Activated CD4-positive, alpha-beta T cell treated with anti-CD3 and anti-CD28 coated beads, Interleukin-2, amount 10 ng/mL, durations not matched to agents 24 days and 14 days (primary cell): ENCODE data around the gene RNF223. TPM values are rescaled to one million over a fixed set of nuclear protein-coding genes. Genes with fewer than 3 reads are reported as not detected.

Source experiments
- DNase-seq: peaks from one replicate; pipeline ENCODE4 v3.0.0; 2022
- H3K27ac Mint-ChIP-seq: one replicate; pipeline ENCODE4 v1.8.0; 2022; ENCODE audit warnings: mild to moderate bottlenecking, mixed read lengths
- H3K27me3 Mint-ChIP-seq: one replicate; pipeline ENCODE4 v1.8.0; 2022; ENCODE audit warnings: mixed read lengths
- H3K36me3 Mint-ChIP-seq: one replicate; pipeline ENCODE4 v1.8.0; 2022; ENCODE audit warnings: low read depth, mild to moderate bottlenecking, mixed read lengths
- H3K4me1 Mint-ChIP-seq: one replicate; pipeline ENCODE4 v1.8.0; 2021; ENCODE audit warnings: mixed read lengths
- H3K4me3 Mint-ChIP-seq: one replicate; pipeline ENCODE4 v1.8.0; 2022; ENCODE audit warnings: mild to moderate bottlenecking, moderate library complexity, mixed read lengths
- H3K9me3 Mint-ChIP-seq: one replicate; pipeline ENCODE4 v1.8.0; 2021; ENCODE audit warnings: mixed read lengths
- intact Hi-C: fragments of 100-400 bp; cut with micrococcal nuclease; formaldehyde crosslinking; loops from one replicate; pipeline ENCODE4 v1.15.1; 2023
- total RNA-seq: library from RNA; stranded (reverse); gene quantifications from 2 replicates; pipeline ENCODE4 v1.2.3, GENCODE V29; 2022

Gene RNF223
- total RNA-seq, 1 donor from 2014 or later = not detected

DNA sequence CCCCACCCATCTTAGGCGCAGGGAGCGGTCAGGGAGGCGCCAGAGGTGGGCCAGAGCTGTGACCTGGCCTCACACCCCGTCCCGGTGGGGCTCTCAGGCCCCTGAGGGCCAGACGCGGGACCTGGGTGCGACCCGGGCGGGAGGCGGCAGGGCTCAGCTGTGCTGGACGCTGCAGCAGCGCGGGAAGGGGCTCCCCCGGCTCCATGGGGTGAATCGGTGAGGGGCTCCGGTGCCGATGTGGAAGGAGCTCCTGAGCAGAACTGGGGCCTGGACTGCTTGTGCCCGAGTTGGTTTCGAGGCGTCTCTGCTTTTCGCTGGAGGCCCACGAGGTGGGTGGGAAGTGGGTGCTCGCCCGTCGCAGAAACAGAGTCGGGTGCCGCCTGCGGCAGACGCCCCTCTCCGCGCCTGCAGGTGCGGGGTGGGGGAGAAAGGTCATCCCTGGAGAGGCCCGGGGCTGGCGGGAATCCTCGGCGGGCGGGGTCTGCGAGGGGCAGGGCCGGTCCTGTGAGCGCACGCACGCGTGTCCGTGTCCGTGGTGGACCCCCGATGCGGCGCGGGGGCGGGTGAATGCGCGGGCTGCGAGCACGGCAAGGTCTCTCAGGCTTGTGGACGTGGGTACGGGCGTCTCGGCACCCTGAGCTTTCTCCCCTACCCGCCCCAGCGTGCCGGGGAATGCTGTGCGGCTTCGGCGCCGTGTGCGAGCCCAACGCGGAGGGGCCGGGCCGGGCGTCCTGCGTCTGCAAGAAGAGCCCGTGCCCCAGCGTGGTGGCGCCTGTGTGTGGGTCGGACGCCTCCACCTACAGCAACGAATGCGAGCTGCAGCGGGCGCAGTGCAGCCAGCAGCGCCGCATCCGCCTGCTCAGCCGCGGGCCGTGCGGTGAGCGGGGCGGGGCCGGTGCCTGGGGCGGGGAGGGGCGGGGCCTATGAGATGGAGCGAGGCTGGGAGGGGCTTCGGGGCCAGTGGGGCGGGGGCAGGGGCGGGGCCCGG is 33.8 kb downstream of the RNF223 start:
- Mint-ChIP-seq H3K9me3 (no peaks in the 10 kb centered on the region), H3K27me3 (peaks cover 20% of the 10 kb centered on the region), H3K4me3 (peak overlapping the region; percentile 73), H3K36me3 (no peaks in the 10 kb centered on the region), H3K4me1 (peaks cover 13% of the 10 kb centered on the region), H3K27ac (peak overlapping the region; percentile 39)
- intact Hi-C loops = loop anchor here (2.0 kb wide), 1 partner anchor 19 kb away; no protein-coding TSS in a partner anchor
- DNase-seq = peak; percentile 94

DNA sequence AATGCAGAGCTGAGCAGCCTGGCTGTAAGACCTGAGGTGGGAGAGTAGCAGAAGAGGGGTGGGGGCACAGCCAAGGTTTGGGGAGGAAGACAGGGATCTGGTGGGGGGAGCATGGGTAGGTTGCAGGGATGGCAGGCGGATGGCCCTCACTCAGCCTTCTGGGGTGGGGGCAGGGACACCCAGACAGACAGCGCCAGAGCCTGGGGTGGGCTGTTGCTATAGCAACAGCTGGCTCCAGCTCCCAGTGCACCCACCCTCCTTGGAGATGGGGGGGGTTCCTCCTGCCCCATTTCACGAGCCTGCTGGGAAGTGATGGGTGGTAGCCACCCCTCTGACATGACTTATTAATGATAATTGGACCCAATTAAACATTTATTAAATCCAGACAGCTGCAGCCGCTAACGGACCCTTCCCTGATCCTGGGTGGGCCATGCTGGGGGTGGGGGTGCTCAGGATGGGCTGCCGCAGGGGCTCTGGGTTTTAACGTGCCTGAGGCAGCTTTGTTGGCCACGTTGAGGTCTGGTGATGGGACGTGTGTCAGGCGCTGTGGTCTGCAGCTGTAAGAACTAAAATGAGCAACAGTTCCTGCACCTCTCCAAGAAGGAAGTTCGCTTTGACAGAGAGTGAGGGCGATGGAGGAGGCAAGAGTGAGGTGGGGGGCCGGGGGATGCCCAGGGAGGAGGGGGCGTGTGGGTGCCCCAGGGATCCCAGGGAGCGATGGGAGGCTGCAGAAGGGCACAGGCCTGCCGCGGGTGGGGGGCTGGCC is 34.8 kb downstream of the RNF223 start:
- DNase-seq = peak; percentile 67
- Mint-ChIP-seq H3K9me3 (no peaks in the 10 kb centered on the region), H3K27ac (peak overlapping the region; percentile 39), H3K27me3 (peaks cover 22% of the 10 kb centered on the region), H3K4me3 (peak overlapping the region; percentile 73), H3K4me1 (peaks cover 13% of the 10 kb centered on the region), H3K36me3 (no peaks in the 10 kb centered on the region)
- intact Hi-C loops = loop anchor here (10.0 kb wide), 1 partner anchor 165 kb away; the partner anchor contains the start of gene TNFRSF18

DNA sequence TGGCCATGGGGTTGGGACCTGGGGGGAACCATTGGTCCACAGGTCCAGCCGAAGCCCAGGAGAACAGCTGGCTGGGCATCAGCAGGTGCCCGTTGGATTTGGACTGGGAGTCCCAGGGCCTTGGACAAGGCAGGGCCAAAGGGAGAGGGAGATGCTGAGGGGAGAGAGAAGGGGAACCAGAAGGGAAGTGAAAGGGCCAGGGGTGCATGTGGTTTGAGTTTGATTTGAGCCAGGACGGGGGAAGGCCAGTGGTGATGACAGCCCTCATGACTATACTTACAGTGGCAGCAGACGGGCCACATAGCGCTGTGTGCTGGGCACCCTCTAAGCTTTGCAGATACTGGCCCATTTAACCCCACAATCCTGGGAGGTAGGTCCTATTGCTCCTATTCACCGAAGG is 35.4 kb downstream of the RNF223 start:
- no peak overlapping the region for H3K27ac Mint-ChIP-seq
- no peaks in the 10 kb centered on the region for H3K36me3 Mint-ChIP-seq
- no peak for DNase-seq
- H3K27me3 Mint-ChIP-seq = peaks cover 22% of the 10 kb centered on the region
- intact Hi-C loops = loop anchor here (10.0 kb wide), 1 partner anchor 166 kb away; the partner anchor contains the start of gene TNFRSF18
- H3K4me3 Mint-ChIP-seq = peak overlapping the region; percentile 73
- H3K4me1 Mint-ChIP-seq = peaks cover 13% of the 10 kb centered on the region
- no peaks in the 10 kb centered on the region for H3K9me3 Mint-ChIP-seq

DNA sequence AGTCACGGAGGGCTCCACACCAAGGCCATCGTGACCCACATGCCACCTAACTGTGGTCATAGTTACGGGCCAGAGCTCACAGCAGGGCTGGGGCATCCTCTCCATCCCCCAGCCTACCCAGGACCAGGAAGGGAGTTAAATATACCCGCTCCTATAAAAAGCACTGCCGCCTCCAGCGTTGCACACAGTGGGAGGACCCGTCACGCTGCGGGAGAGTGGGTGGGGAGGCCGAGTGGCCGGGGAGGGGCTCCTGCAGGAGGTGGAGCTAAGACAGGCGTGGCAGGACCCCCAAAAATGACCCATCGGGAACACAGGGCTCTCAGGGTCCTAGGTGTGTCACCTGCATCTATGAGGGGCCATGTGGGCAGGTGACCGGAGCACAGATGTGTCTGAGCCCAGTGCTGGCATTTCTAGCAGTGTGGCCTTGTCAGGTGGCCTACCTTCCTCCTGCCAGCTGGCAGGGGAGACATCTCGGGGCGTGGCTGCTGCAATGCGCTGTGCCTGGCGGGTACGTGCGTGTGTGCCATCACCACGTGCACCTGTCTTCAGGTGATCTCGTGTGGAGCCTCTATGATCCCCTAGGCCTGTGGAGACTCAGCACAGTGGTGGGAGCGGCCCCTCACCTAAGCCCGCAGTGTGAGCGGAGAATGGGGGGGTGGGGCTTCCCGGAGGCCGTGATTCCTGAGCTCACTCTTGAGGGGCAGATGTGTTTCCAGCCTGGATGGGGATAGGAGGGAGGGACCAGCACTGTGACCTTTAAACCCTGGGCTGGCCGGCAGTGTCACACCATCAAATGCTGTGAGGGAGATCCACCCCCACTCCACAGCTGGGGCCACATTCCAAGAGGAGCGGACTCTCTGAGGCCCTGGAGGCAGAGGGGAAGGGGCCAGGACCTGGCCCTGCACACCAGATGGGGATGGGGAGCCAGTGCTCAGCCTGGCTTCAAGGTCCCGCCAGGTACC is 36.5 kb downstream of the RNF223 start:
- no peaks in the 10 kb centered on the region for H3K36me3 Mint-ChIP-seq
- intact Hi-C loops = loop anchor here (10.0 kb wide), 1 partner anchor 167 kb away; the partner anchor contains the start of gene TNFRSF18
- H3K4me3 Mint-ChIP-seq = no peak overlapping the region

DNA sequence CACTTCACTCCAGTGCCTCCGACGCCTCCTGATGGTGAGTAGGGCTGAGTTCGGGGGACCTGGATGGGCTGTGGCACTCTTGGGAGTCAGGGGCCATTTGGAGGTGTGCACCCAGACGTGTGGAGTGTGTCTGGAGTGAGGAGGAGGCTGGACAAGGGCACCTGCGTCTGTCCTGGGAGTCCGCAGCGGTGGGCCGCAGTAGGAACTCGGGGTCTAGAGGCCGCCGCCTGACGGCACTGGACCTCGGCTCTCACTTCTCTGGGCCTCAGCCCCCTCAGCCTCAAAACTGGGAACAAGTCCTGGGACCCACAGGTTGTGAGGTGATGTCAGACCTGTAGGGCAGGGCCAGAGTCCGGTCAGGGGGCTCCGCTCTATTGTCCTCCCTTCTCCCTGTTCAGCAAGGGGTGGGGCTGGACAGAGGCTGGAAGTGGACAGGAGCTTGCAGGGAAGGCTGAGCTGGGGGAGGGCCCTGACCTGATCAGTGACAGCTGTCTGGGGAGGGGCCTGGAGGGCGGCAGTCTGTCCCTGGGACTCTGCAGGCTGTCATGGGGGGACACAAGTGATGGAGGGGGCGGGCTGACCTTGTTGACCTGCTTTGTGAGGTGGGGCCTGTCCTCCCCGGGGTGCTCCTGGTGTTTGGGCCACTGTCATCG is 38.7 kb downstream of the RNF223 start:
- peaks cover 24% of the 10 kb centered on the region for H3K27me3 Mint-ChIP-seq
- no peak overlapping the region for H3K4me3 Mint-ChIP-seq
- no peaks in the 10 kb centered on the region for H3K9me3 Mint-ChIP-seq
- H3K36me3 Mint-ChIP-seq = no peaks in the 10 kb centered on the region
- no peak for DNase-seq
- H3K27ac Mint-ChIP-seq = no peak overlapping the region
- intact Hi-C loops = loop anchor here (10.0 kb wide), 1 partner anchor 169 kb away; the partner anchor contains the start of gene TNFRSF18
- H3K4me1 Mint-ChIP-seq = peaks cover 19% of the 10 kb centered on the region

More for the DNA sequence above, 36.5 kb downstream of the RNF223 start:
- no peak for DNase-seq
- Mint-ChIP-seq H3K9me3 (no peaks in the 10 kb centered on the region), H3K4me1 (peaks cover 13% of the 10 kb centered on the region), H3K27ac (no peak overlapping the region), H3K27me3 (peaks cover 22% of the 10 kb centered on the region)

DNA sequence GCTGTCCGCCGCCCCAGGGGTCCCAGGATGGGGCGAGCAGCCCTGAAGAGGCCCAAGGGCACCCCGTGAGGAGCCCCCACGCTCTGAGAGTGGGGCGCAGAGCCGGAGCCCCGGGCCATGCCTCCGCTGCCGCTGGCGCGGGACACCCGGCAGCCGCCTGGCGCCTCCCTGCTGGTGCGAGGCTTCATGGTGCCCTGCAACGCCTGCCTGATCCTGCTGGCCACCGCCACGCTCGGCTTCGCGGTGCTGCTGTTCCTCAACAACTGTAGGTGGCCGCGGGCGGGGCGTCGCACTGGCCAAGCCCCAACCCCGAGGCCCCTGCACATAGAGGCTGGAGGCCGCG is 39.7 kb downstream of the RNF223 start:
- Mint-ChIP-seq H3K27me3 (peaks cover 20% of the 10 kb centered on the region), H3K36me3 (no peaks in the 10 kb centered on the region), H3K27ac (peak overlapping the region; percentile 53), H3K9me3 (no peaks in the 10 kb centered on the region), H3K4me3 (peak overlapping the region; percentile 66), H3K4me1 (peaks cover 14% of the 10 kb centered on the region)
- DNase-seq = peak; percentile 67
- intact Hi-C loops = loop anchor here (5.0 to 10.0 kb wide), 2 partner anchors 170 to 258 kb away; partner anchors contain the start of gene TNFRSF18

DNA sequence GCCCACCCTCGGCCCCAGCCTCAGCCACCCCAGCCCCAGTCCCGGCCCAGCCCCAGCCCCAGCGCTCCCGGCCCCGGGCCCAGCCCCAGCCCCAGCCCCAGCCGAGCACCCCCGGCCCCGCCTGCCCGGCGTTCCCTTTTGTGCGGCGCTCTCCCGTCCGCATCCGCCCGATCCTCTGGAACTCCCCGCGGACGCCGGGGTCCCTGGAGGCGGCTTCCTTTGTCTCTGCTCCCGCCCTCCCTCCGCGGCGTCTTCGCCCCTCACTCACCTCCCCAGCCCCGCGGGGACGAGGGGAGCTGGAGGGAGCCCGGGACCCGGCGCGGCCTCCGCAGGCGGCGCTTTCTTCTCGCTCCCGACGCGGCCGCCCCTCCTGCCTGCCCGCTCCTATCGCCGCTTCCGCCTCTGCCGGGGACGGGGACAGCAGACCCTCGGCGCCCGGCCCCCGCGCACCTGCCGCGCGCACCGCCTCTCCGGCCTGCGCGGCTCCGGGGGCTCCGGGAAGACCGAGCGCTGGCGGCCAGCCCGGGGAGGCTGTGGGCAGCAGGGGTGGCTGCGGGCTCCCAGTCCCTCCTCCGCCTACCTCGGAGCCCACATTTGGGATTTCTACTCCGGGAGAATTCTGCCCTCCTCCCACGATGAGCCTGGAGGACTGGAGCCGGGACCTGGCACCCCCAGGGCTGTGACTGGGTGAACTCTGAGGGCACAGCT is 40.2 kb downstream of the RNF223 start:
- intact Hi-C loops = loop anchor here (1.0 to 10.0 kb wide), 4 partner anchors 25 to 258 kb away; partner anchors contain the start of genes C1orf159 and TNFRSF18
- Mint-ChIP-seq H3K9me3 (no peaks in the 10 kb centered on the region), H3K4me3 (peak overlapping the region; percentile 66), H3K36me3 (no peaks in the 10 kb centered on the region), H3K27me3 (peaks cover 17% of the 10 kb centered on the region), H3K27ac (peak overlapping the region; percentile 53), H3K4me1 (peaks cover 9% of the 10 kb centered on the region)
- peak; percentile 73 for DNase-seq

DNA sequence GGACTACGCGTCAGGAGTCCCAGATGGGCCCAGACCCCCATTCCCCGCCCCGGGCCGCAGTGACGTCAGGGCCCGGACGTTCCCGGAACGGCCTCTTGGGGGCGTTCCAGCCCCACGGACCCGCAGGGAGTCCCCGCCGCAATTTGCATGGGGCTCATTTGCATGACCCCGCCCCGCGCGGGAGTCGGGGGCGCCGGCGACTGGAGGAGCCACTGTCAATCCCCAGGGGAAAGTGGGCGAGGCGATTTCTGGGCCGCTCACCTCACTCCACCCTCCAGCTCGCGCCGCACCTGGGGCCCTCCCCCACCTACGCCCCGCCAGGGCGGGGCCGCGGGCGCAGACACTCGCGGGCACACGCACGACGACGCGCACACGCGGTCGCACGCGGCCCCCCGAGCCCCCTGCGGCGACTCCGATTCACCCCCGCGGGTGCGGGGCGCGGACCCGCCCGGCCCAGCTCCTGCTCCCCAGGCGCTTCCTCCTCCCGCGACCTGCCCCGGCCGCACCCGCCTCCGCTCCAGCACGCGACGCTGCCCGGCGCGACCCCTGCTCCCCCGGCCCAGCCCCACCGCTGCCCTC is 41.0 kb downstream of the RNF223 start:
- H3K9me3 Mint-ChIP-seq = no peaks in the 10 kb centered on the region
- no peak overlapping the region for H3K27ac Mint-ChIP-seq
- H3K27me3 Mint-ChIP-seq = peaks cover 11% of the 10 kb centered on the region
- DNase-seq = peak; percentile 97
- no peaks in the 10 kb centered on the region for H3K36me3 Mint-ChIP-seq
- peaks cover 5% of the 10 kb centered on the region for H3K4me1 Mint-ChIP-seq
- intact Hi-C loops = loop anchor here (1.0 to 10.0 kb wide), 4 partner anchors 26 to 259 kb away; partner anchors contain the start of genes C1orf159 and TNFRSF18
- H3K4me3 Mint-ChIP-seq = peak overlapping the region; percentile 51

DNA sequence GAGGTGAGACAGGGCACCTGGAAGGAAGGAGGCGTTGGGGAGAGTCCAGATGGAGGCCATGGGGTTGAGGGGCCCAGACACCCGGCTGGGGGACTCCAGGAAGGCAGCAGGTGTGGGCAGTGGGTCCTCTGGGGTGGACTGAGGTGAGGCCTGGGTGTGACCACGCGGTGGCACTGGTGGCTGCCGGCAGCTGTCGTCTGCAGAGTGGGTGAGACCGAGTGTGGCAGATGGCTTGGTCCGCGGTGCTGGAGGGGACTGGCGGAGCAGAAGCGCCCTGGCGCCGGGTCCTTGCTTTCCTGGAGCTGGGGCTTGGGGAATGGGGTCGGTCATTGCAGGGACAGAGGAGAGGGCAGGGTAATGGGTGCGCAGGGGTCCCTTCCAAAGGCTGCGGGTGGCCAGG is 41.7 kb downstream of the RNF223 start:
- intact Hi-C loops = loop anchor here (5.0 to 10.0 kb wide), 2 partner anchors 172 to 260 kb away; partner anchors contain the start of gene TNFRSF18
- peak; percentile 69 for DNase-seq
- Mint-ChIP-seq H3K4me3 (peak overlapping the region; percentile 70), H3K27me3 (peaks cover 9% of the 10 kb centered on the region), H3K36me3 (no peaks in the 10 kb centered on the region), H3K4me1 (peaks cover 5% of the 10 kb centered on the region), H3K27ac (peak overlapping the region; percentile 65), H3K9me3 (no peaks in the 10 kb centered on the region)

DNA sequence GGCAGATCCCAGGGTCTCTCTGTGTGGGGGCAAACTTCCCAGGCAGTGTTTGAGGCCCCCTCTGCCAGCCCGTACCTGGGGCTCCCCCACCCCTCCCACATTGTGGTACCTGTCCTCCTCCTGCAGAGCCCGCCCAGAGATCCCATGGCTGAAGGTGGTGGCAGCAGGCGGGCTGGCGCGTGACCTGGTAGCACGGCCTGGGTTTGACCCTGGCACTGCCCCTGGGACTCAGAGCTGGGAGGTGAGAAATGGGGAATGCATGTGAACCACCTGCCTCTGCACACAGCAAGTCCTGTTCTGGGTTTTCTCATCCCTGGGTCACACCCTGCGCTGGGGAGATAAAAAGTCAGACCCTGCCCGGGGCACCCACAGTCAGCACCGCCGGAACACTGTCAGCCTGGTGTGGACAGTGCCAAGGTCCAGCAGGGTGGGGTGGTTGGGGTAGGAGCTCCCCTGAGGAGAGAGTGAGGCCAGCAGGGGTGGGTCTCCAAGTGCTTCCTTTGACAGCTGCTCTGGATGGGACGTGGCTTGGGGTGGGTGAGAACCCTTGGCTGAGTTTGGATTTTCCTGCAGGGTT is 42.4 kb downstream of the RNF223 start:
- intact Hi-C loops = loop anchor here (5.0 to 10.0 kb wide), 2 partner anchors 173 to 261 kb away; partner anchors contain the start of gene TNFRSF18
- DNase-seq = no peak
- Mint-ChIP-seq H3K27ac (peak overlapping the region; percentile 65), H3K9me3 (no peaks in the 10 kb centered on the region), H3K36me3 (no peaks in the 10 kb centered on the region), H3K4me3 (peak overlapping the region; percentile 70), H3K27me3 (peaks cover 9% of the 10 kb centered on the region), H3K4me1 (peaks cover 5% of the 10 kb centered on the region)
